Adrenal gland (tissue), 12 donors: ENCODE data around the gene EHBP1L1. TPM values are rescaled to one million over a fixed set of nuclear protein-coding genes. Genes with fewer than 3 reads are reported as not detected.
A peak's percentile ranks its signal among the peaks of the same experiment; 100 is the strongest.

Source experiments
- DNase-seq, 7 donors: peaks; one replicate each; pipeline ENCODE4 v3.0.0-alpha.2; 2019 to 2020
- H3K27ac ChIP-seq, 5 donors: fragments of 200-600 bp; sonication (generic) in 4 of 5; 1 replicate in 3 of 5; 2 replicates in 2 of 5; pipeline versions ENCODE4 v1.5.1 to v1.8.0; 2016 to 2020; ENCODE audit warnings: mild to moderate bottlenecking in 1 of 5
- H3K27me3 ChIP-seq: fragments of 200-600 bp; 2 replicates; pipeline ENCODE4 v1.8.0; 2021
- H3K36me3 ChIP-seq, 2 donors: fragments of 200-600 bp; replicated peaks in 1 of 2; 1 replicate in 1 of 2; 2 replicates in 1 of 2; pipeline versions ENCODE4 v1.5.1 to v1.8.0; 2018 to 2022
- H3K4me1 ChIP-seq, 2 donors: fragments of 200-600 bp; replicated peaks in 1 of 2; 1 replicate in 1 of 2; 2 replicates in 1 of 2; pipeline versions ENCODE4 v1.5.1 to v1.8.0; 2018 to 2021
- H3K4me3 ChIP-seq, 4 donors: fragments of 200-600 bp; sonication (generic) in 3 of 4; one replicate each; pipeline ENCODE4 v1.5.1; 2016 to 2018
- H3K9me3 ChIP-seq, 3 donors: fragments of 200-600 bp; sonication (generic) in 1 of 3; replicated peaks in 1 of 3; 1 replicate in 2 of 3; 2 replicates in 1 of 3; pipeline versions ENCODE4 v1.5.1 to v1.8.0; 2016 to 2021
- POLR2A ChIP-seq, 2 donors: fragments of 450-650 bp; IDR thresholded peaks; one replicate each; pipeline ENCODE4 v1.6.1; 2017; ENCODE audit warnings: antibody characterized with exemption in 2 of 2, mild to moderate bottlenecking in 2 of 2, moderate library complexity in 1 of 2
- WGBS, 4 donors: extraction: QIAGEN DNeasy Blood & Tissue Kit in 2 of 4; methylation state at CpG; one replicate each; pipeline versions ENCODE4 v1.1.5 to v1.1.7; 2013 to 2017; 5-methylcytosine and 5-hydroxymethylcytosine counted together
- intact Hi-C, 2 donors: fragments of 100-400 bp; cut with DNase I; formaldehyde crosslinking; loops; one replicate each; pipeline versions ENCODE4 v1.14.1 to v1.15.0; 2022 to 2023
- polyA plus RNA-seq, 3 donors: library from polyadenylated mRNA; stranded (reverse); fragments of 200-250 nt in 2 of 3; fragments of 350-450 nt in 1 of 3; fragmentation: Illumina TruSeq in 1 of 3; extraction: RNeasy Lipid Tissue Mini Kit (QIAGEN cat#74804) in 1 of 3; gene quantifications; one replicate each; pipeline ENCODE4 v1.2.3, GENCODE V29; 2013 to 2014
- total RNA-seq, 9 donors: library from RNA; depleted of rRNA in 4 of 9; stranded (reverse); fragments of >200 nt in 4 of 9; fragments of 120-200 nt in 1 of 9; fragmentation: NEBNext Ultra II Directional in 1 of 9; extraction: Animal tissue kit (Norgen Biotek cat#: 25700) in 1 of 9; gene quantifications; one replicate each; pipeline versions ENCODE4 v1.1.0 to v1.2.4, GENCODE V29; 2013 to 2023
- TF ChIP-seq, protein P1 (sequence below), 6 experiments: fragments of 450-650 bp in 4 of 6; fragments of 200-600 bp in 2 of 6; sonication (generic) in 1 of 6; IDR thresholded peaks; 1 replicate in 5 of 6; 2 replicates in 1 of 6; pipeline versions ENCODE4 v1.5.1 to v1.8.0; 2016 to 2021; ENCODE audit warnings: antibody characterized with exemption in 6 of 6, mild to moderate bottlenecking in 2 of 6, moderate library complexity in 1 of 6
- donor health status: healthy with polysubstance abuse.
- donor health status: Bipolar disorder and iron deficiency.
- donor health status: DM: yes; HTN: yes; CAD: no.
- donor health status: DM: no; HTN: no; CAD: no.
- donor health status: DM: no; HTN: no; CAD: no.
- donor health status: DM: yes; HTN: yes; CAD: no.

EHBP1L1 gene
- total and polyA plus RNA-seq, 12 donors = 8.7 to 68.0 (median 34.5) TPM

DNA sequence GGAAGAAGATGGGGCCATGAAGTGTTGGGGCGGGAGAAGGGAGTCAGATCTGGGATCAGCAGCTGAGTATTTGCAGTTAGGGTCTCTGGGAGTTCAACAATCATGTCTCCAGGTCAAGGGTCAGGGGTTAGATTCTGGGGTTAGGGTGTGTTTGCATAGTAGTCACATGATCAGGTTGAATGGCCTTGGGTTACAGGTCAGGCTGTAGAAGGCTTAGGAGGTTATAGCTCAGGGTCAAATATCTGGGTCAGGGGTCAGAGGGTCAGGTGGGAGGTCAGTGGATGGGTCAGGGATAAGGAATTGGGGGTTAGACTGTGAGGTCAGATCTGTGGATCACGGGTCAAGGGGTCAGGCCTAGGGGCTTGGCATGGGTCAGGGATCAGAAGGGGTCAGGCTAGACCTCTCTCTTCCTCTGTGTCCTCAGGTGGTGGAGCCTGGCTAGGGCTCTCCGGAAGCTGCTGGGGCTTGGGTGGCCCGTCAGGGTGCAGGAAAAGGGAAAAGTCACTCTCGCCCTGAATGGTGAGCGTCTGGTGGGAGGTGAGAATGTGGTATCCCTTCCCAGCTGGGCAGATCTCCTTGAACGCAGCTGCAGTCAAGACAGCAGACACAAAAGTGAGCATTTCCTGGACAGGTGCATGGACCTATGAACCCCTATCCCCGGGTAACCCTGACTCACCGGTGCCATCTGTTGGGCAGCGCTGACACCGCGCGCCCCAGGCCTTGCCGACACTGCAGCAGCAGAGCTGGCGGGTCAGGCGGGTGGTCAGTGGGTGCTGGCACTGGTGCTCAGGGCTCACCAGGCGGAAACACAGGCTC lies 24.1 kb upstream of the EHBP1L1 start:
- TF ChIP-seq, protein P1, sequence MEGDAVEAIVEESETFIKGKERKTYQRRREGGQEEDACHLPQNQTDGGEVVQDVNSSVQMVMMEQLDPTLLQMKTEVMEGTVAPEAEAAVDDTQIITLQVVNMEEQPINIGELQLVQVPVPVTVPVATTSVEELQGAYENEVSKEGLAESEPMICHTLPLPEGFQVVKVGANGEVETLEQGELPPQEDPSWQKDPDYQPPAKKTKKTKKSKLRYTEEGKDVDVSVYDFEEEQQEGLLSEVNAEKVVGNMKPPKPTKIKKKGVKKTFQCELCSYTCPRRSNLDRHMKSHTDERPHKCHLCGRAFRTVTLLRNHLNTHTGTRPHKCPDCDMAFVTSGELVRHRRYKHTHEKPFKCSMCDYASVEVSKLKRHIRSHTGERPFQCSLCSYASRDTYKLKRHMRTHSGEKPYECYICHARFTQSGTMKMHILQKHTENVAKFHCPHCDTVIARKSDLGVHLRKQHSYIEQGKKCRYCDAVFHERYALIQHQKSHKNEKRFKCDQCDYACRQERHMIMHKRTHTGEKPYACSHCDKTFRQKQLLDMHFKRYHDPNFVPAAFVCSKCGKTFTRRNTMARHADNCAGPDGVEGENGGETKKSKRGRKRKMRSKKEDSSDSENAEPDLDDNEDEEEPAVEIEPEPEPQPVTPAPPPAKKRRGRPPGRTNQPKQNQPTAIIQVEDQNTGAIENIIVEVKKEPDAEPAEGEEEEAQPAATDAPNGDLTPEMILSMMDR (IDR thresholded peaks at IDR 0.05) = peak in 3 of 6 experiments; percentile 22 to 29 (median 26)
- TF ChIP-seq POLR2A (IDR thresholded peaks at IDR 0.05) = no peak
- peaks cover 17 to 25% of the 10 kb centered on the region in 2 donors for H3K4me1 ChIP-seq
- peaks cover 0 to 59% of the 10 kb centered on the region in 2 donors for H3K36me3 ChIP-seq
- peak in 2 of 7 donors; percentile 73 to 81 for DNase-seq
- no peaks in the 10 kb centered on the region for H3K27me3 ChIP-seq
- 72 to 81% (median 74%) methylated on average over 7 to 17 of the region's 17 CpGs for WGBS, 4 donors
- H3K9me3 ChIP-seq = no peaks in the 10 kb centered on the region
- no peak overlapping the region for H3K27ac ChIP-seq
- H3K4me3 ChIP-seq = no peak overlapping the region
- intact Hi-C loops = no loop called here

DNA sequence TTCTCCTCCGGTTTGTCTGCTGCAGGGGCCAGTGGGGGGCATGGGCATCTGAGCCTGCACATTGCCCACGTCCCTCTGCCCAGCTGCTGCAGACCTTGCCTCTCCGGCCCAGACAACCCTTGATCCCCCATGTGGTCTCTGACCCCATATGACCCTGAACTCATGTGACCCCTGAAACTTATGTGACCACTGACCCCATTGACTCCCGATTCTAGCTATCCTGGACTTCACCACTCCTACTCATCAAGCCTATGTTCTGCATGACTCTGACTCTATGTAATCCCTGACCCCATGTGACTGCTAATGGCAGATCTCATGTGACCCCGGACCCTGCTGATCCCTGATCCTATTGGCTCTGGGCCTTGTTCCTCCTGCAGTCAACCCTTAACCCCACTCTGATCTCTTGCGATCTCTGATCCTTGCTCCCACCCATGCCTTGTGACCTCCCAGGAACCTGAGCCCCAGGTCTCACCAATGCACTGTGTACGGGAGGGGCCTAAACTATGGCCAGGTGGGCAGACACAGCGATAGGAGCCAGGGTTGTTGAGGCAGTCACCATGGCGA lies 23.4 kb upstream of the EHBP1L1 start:
- Histone ChIP-seq H3K36me3 (peaks cover 0 to 55% of the 10 kb centered on the region in 2 donors), H3K4me3 (no peak overlapping the region), H3K27me3 (no peaks in the 10 kb centered on the region), H3K9me3 (no peaks in the 10 kb centered on the region), H3K27ac (no peak overlapping the region), H3K4me1 (peaks cover 24 to 32% of the 10 kb centered on the region in 2 donors)
- DNase-seq = no peak
- 87 to 92% (median 87%) methylated on average over 7 to 9 of the region's 9 CpGs for WGBS, 4 donors
- no peak for TF ChIP-seq POLR2A (IDR thresholded peaks at IDR 0.05)
- TF ChIP-seq, protein P1 (IDR thresholded peaks at IDR 0.05) = no peak
- intact Hi-C loops = no loop called here

GRCh38 chr11:65553301-65554001 lies 22.4 kb upstream of the EHBP1L1 start:
- Histone ChIP-seq H3K27ac (no peak overlapping the region), H3K4me1 (peaks cover 24 to 34% of the 10 kb centered on the region in 2 donors), H3K9me3 (no peaks in the 10 kb centered on the region), H3K36me3 (peaks cover 0 to 45% of the 10 kb centered on the region in 2 donors), H3K27me3 (no peaks in the 10 kb centered on the region), H3K4me3 (no peak overlapping the region)
- TF ChIP-seq POLR2A (IDR thresholded peaks at IDR 0.05) = no peak
- TF ChIP-seq, protein P1 (IDR thresholded peaks at IDR 0.05) = no peak
- peak in 1 of 7 donors; percentile 51 for DNase-seq
- intact Hi-C loops = no loop called here
- 66 to 70% (median 68%) methylated on average over 5 to 37 of the region's 37 CpGs for WGBS, 4 donors
